ENCODE results near the gene ANKS3. TPM values are rescaled to one million over a fixed set of nuclear protein-coding genes. Genes with fewer than 3 reads are reported as not detected.

Gene ANKS3
- total RNA-seq, 4 donors from 2014 or later = 29.3 to 58.8 (median 51.8) TPM

GRCh38 chr16:4689864-4690704 is 44.0 kb downstream of the ANKS3 start:
- no peaks in the 10 kb centered on the region for H3K27me3 ChIP-seq
- peaks cover 0 to 21% (median 12%) of the 10 kb centered on the region in 4 donors for H3K4me1 ChIP-seq
- no peak overlapping the region for H3K4me3 ChIP-seq
- no peak for DNase-seq (ENCODE audit: low spot score in 2 of 2)
- H3K9me3 ChIP-seq = no peaks in the 10 kb centered on the region
- no peak overlapping the region for H3K27ac ChIP-seq
- 81 to 87% methylated on average over 26 to 30 of the region's 31 CpGs for WGBS, 2 donors
- no peak for TF ChIP-seq EP300 (IDR thresholded peaks at IDR 0.05)
- TF ChIP-seq, protein P1, sequence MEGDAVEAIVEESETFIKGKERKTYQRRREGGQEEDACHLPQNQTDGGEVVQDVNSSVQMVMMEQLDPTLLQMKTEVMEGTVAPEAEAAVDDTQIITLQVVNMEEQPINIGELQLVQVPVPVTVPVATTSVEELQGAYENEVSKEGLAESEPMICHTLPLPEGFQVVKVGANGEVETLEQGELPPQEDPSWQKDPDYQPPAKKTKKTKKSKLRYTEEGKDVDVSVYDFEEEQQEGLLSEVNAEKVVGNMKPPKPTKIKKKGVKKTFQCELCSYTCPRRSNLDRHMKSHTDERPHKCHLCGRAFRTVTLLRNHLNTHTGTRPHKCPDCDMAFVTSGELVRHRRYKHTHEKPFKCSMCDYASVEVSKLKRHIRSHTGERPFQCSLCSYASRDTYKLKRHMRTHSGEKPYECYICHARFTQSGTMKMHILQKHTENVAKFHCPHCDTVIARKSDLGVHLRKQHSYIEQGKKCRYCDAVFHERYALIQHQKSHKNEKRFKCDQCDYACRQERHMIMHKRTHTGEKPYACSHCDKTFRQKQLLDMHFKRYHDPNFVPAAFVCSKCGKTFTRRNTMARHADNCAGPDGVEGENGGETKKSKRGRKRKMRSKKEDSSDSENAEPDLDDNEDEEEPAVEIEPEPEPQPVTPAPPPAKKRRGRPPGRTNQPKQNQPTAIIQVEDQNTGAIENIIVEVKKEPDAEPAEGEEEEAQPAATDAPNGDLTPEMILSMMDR (IDR thresholded peaks at IDR 0.05) = no peak
- TF ChIP-seq POLR2A (IDR thresholded peaks at IDR 0.05) = no peak
- H3K36me3 ChIP-seq = peaks cover 0 to 60% (median 5%) of the 10 kb centered on the region in 3 donors

DNA sequence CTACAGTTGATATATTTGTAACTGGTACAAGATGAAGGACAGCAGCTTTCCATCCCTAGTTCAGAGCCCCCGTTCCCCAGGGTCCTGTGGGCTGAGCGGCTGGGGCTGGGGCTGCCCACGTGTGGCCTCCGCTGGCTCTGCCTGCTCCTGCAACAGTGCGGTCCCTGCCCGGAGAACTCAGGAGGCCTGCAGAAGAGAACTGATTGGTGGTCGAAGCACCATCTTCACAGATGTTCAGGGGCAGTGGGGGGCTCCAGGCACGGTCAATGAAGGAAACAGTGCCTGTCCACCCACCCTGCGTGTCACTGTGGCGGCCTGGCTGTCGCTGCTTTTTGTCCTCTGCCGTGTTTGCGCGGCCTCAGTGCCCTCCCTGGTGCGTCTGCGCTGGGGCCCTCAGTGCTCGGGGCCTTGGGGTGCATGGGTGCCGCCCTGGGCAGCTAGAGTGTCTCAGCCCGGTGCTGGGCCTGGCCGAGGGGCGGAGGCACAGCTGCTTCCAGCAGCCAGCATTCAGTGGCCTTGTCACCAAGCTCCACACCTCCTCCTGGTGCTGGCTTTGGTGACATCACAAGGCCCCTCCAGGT is 44.9 kb downstream of the ANKS3 start:
- DNase-seq (ENCODE audit: low spot score in 2 of 2) = no peak
- no peaks in the 10 kb centered on the region for H3K9me3 ChIP-seq
- H3K36me3 ChIP-seq = peaks cover 0 to 65% (median 12%) of the 10 kb centered on the region in 3 donors
- WGBS, 2 donors = 82% methylated on average over 11 to 21 of the region's 21 CpGs
- H3K4me3 ChIP-seq = no peak overlapping the region
- H3K4me1 ChIP-seq = peaks cover 0 to 12% (median 7%) of the 10 kb centered on the region in 4 donors
- TF ChIP-seq EP300 (IDR thresholded peaks at IDR 0.05) (no peak), POLR2A (IDR thresholded peaks at IDR 0.05) (no peak)
- TF ChIP-seq, protein P1 (IDR thresholded peaks at IDR 0.05) = no peak
- H3K27me3 ChIP-seq = no peaks in the 10 kb centered on the region
- H3K27ac ChIP-seq = no peak overlapping the region

- no peaks in the 10 kb centered on the region for H3K27me3 ChIP-seq
- TF ChIP-seq, protein P1 (IDR thresholded peaks at IDR 0.05) = no peak
- TF ChIP-seq EP300 (IDR thresholded peaks at IDR 0.05) (no peak), POLR2A (IDR thresholded peaks at IDR 0.05) (no peak)
- H3K36me3 ChIP-seq = peaks cover 0 to 70% (median 12%) of the 10 kb centered on the region in 3 donors
- H3K4me3 ChIP-seq = no peak overlapping the region
- H3K27ac ChIP-seq = no peak overlapping the region
- no peak for DNase-seq (ENCODE audit: low spot score in 2 of 2)
- H3K9me3 ChIP-seq = no peaks in the 10 kb centered on the region
- 73 to 91% methylated on average over 5 to 20 of the region's 22 CpGs for WGBS, 2 donors
- peaks cover 0 to 12% (median 6%) of the 10 kb centered on the region in 4 donors for H3K4me1 ChIP-seq
These were observed 45.4 kb downstream of the ANKS3 start for GRCh38 chr16:4688674-4689045.

- Histone ChIP-seq H3K4me3 (no peak overlapping the region), H3K4me1 (peaks cover 0 to 10% (median 5%) of the 10 kb centered on the region in 4 donors), H3K27me3 (no peaks in the 10 kb centered on the region), H3K9me3 (no peaks in the 10 kb centered on the region), H3K36me3 (peaks cover 0 to 76% (median 12%) of the 10 kb centered on the region in 3 donors), H3K27ac (no peak overlapping the region)
- TF ChIP-seq, protein P1 (IDR thresholded peaks at IDR 0.05) = no peak
- TF ChIP-seq EP300 (IDR thresholded peaks at IDR 0.05) = no peak
- TF ChIP-seq POLR2A (IDR thresholded peaks at IDR 0.05) = no peak
- no peak for DNase-seq (ENCODE audit: low spot score in 2 of 2)
- WGBS, 2 donors = 80 to 90% methylated on average over 22 to 39 of the region's 39 CpGs
These were observed 46.0 kb downstream of the ANKS3 start for GRCh38 chr16:4687946-4688673.
